Glomerular endothelial cell (primary cell): ENCODE data around the gene NIPBL. TPM values are rescaled to one million over a fixed set of nuclear protein-coding genes. Genes with fewer than 3 reads are reported as not detected.
"Not testable (repeated sequence)": the region's sequence is repeated elsewhere in the genome, so short reads cannot be mapped to it uniquely, and the experiment has no call there.

ENCODE experiments used
- DNase-seq: peaks from one replicate; pipeline ENCODE4 v3.0.0-alpha.2; 2011; ENCODE audit warnings: low read depth, low spot score; ENCODE audit errors: extremely low read depth
- total RNA-seq: library from RNA; depleted of rRNA; stranded (reverse); fragments of >200 nt; gene quantifications from 2 replicates; pipeline ENCODE4 v1.2.3, GENCODE V29; 2015

NIPBL gene
- 17.4 and 24.7 TPM in 2 replicates for total RNA-seq

DNA sequence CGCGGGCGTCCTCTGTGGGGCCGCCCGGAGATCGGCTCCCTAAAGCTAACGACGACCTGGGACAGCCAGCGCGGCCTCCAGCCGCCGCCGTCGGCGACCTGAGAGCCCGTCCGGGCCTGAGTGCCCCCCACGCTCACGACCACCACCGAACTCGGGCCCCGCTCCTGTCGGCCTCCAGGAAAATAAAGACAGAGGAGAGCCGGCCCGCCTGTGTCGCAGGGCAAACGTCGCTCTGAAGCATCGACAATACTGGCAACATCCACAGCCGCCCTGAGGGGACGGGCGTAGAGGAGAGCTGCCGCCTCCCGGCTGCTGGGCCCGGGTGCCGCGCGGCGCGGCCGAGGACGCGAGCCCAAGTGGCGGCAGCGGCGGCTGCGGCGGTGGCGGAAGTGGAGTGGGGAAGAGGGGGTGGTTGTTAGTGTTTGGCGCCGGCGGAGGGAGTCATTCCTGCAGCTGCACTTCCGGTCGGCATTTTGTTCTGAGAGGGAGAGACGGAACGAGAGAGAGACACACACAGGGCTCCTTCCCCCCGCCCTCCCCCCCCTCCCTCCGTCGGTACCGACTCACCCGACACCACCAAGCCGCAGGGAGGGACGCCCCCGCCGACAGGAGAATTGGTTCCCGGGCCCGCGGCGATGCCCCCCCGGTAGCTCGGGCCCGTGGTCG lies at the start of gene NIPBL:
Gene NIPBL (plus strand): TSS at position 471 of the 666 bp plus-strand sequence. CDS start 76,928 bp downstream, outside the sequence.
- DNase-seq: no peak

- DNase-seq: no peak
These were observed 44.3 kb upstream of the NIPBL start for GRCh38 chr5:36832274-36832673.

GRCh38 chr5:36836831-36837230 lies 39.7 kb upstream of the NIPBL start:
- no peak for DNase-seq

GRCh38 chr5:36839489-36840476 lies 36.8 kb upstream of the NIPBL start:
- no peak for DNase-seq

DNA sequence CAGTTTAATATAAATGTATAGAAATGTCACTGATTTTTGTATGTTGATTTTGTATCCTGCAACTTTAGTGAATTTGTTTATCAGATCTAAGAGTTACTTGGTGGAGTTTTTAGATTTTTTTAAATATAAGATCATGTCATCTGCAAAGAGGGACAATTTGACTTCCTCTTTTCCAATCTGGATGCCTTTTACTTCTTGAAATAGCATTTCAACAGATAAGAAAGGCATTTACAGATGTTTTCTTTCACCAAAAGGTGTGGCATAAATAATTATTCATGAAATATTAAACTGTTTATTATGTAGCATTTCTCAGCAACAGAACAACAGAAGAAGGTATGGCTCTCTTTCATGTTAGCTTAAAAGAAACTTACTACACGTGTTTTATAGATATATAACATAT lies 34.9 kb upstream of the NIPBL start:
- no peak for DNase-seq

- no peak for DNase-seq
These were observed 34.5 kb upstream of the NIPBL start for GRCh38 chr5:36842087-36842486.

DNA sequence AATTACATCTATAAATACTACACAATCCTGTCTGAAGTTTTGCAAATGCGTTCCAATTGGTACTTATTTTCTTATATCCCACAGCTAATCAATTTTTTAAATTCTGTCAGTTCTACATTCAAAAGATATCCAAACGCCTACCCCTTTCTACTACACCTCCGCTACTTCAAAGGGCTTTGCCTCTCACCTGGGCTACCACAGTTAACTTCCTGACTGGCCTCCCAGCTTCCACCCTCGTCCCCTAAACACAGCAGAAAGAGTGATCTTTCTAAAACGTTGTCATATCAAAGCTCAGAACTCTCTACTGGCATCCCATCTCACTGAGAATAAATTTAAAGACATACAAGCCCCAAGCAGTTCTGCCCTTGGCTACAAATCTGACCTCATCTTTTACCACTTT lies 32.3 kb upstream of the NIPBL start:
- DNase-seq: no peak

GRCh38 chr5:36848545-36848944 lies 28.0 kb upstream of the NIPBL start:
- DNase-seq: not testable (repeated sequence)

- not testable (repeated sequence) for DNase-seq
These were observed 23.7 kb upstream of the NIPBL start for GRCh38 chr5:36852903-36853302.

DNA sequence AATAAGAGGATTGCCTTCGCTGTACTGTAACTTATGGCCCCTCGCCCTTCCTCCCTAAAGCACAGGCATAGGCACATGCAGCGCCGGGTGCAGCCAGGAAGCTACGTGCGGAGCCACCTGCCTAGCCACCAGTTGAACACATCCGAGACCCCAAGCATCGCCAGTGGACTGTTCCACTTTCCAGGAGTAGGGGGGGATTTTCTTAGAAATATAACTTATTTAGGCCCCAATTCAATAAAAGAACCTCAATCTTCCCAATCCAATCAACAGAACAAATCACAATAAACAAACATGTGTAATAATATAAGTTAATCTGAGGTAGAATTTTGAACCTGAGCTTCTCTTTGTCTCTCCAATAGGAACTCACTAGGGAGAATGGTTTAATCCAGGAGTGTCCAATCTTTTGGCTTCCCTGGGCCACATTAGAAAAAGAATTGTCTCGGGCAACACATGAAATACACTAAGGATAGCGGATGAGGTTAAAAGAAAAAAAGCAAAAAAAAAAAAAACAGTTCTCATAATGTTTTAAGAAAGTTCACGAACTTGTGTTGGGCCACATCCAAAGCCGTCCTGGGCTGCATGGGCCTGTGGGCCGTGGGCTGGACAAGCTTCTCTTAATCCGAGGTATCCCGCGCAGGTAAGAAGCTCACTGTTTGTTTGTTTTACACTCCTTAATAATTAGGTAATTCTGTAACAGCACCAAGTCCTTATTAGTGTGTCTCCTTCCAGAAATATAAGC lies 22.0 kb upstream of the NIPBL start:
- no peak for DNase-seq

DNA sequence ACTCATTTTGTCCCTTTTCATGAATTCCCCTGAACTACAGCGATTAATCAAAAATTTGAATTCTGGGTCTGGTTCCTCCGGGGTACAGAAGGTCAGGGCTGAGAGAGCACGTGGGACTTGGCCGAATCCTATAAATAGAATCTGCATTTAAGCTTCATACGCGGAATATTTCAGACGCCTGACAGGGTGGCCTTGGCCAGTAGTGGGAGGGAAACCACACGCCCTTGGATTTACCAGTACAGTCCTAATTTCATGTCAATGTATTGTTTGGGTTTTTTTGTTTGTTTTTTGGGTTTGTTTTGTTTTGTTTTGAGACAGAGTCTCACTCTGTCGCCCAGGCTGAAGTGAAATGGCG lies 21.5 kb upstream of the NIPBL start:
- DNase-seq: no peak

- no peak for DNase-seq
These were observed 14.7 kb upstream of the NIPBL start for GRCh38 chr5:36861871-36862270.

- no peak for DNase-seq
These were observed 6.0 kb upstream of the NIPBL start for GRCh38 chr5:36870399-36871040.

GRCh38 chr5:36874465-36874864 lies 2.1 kb upstream of the NIPBL start:
- DNase-seq: no peak

GRCh38 chr5:36875051-36875789 lies 1.3 kb upstream of the NIPBL start:
- DNase-seq: no peak

DNA sequence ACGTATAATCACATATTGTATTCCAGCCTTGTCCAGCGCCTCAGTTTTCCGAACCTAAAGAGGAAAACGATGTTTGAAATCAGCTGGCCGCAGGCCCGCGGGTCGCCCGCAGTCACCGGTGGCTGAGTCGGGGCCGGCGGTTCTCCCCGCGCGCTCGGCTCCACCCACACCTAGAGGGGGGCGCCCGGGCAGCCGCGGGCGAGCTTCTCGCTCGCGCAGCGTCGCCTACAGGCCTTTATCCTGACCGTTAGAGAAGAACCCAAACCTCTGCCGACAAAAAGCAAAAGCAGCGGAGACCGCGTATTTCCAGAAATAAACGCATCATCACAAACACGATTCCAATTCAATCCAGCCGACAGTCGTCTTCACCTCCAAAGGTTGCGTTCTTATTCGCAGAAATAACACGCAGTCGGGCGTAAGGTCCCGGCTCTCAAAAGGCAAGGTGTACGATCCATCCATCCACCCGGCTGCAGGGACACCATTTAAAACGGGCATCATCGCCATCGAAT lies 725 bp upstream of the NIPBL start:
- no peak for DNase-seq

- no peak for DNase-seq
These were observed 547 bp downstream of the NIPBL start for GRCh38 chr5:36876965-36877666.

DNA sequence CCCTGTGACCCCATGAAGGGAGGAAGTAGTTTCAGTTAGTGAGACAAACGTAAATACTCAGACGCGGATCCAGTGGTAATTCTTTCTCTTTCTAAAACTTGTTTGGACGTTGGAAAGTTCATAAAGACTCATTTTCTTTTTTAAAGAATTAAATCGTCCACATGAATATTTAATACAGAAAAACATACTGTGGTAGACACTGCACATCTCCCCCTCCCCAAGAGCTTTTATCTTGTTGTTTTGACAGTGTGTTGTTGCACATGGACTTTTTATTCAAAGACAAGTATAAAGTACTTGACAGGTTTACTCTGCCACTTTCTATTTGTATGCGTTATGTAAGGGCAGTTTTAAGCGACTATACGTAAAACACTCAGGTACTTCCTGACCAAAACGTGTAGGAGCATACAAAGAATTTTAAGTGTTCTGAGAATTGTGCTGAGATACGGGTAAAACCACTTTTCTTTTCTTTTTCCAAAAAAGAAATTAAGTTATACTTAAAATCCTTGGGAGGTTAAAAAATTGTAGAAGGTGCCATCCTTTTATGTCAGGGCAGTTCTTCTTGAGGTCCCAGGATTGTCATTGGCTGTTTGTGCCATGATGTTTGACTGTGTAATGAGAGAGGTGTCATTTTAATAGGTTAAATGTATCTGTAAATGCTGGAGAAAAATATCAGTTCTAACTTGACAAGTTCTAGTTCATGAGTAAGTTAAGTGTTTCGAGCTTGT lies 1.3 kb downstream of the NIPBL start:
- DNase-seq: no peak
